Mucosa of rectum (tissue), 2 donors: ENCODE data around the gene PDE4D.

Experiments
- H3K27ac ChIP-seq, 2 donors: one replicate each; pipeline ENCODE4 v1.7.0; 2013; ENCODE audit warnings: inconsistent platforms in 2 of 2, low read depth in 2 of 2, low read length in 2 of 2
- H3K27me3 ChIP-seq, 2 donors: one replicate each; pipeline ENCODE4 v1.7.0; 2013; ENCODE audit warnings: low read length in 2 of 2; ENCODE audit not compliant: control insufficient read depth in 2 of 2, insufficient read depth in 2 of 2
- H3K36me3 ChIP-seq, 2 donors: one replicate each; pipeline ENCODE4 v1.7.0; 2013; ENCODE audit warnings: low read length in 2 of 2; ENCODE audit not compliant: control insufficient read depth in 2 of 2, insufficient read depth in 2 of 2
- H3K4me1 ChIP-seq, 2 donors: one replicate each; pipeline ENCODE4 v1.7.0; 2013; ENCODE audit warnings: low read length in 2 of 2, mild to moderate bottlenecking in 1 of 2; ENCODE audit not compliant: control insufficient read depth in 2 of 2, insufficient read depth in 2 of 2
- H3K4me3 ChIP-seq, 2 donors: one replicate each; pipeline ENCODE4 v1.7.0; 2013; ENCODE audit warnings: low read length in 2 of 2
- H3K9ac ChIP-seq, 2 donors: one replicate each; pipeline ENCODE4 v1.7.0; 2013; ENCODE audit warnings: low read length in 2 of 2, low read depth in 1 of 2, mild to moderate bottlenecking in 1 of 2
- H3K9me3 ChIP-seq, 2 donors: one replicate each; pipeline ENCODE4 v1.7.0; 2013; ENCODE audit warnings: low read length in 2 of 2; ENCODE audit not compliant: control insufficient read depth in 2 of 2
- donor health status: healthy.
- donor health status: Normal muscosa, but diverticular disease.

Gene PDE4D

DNA sequence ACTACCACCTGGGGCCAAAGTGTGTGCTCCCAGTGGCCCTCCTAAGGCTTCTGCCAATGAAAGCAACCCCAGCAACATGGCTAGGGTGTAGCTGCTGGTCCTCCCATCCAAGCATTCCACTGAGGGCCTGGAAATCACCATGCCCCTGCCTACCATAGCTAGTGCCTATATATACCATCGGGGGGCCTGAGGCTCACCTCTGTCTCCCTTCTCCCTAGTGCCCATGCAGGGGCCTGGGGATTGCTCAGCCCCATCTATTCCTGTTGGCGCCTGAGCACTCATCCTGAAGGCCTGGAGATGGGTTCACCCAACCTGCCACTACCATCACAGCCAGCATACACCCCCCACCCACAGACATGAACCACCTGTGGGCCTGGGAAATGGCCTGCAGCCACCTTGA, 943.3 kb downstream of the PDE4D start:
- Histone ChIP-seq H3K4me1 (no peaks in the 10 kb centered on the region), H3K27me3 (no peaks in the 10 kb centered on the region), H3K9ac (no peak overlapping the region), H3K36me3 (no peaks in the 10 kb centered on the region), H3K27ac (no peak overlapping the region), H3K4me3 (no peak overlapping the region), H3K9me3 (no peaks in the 10 kb centered on the region)

DNA sequence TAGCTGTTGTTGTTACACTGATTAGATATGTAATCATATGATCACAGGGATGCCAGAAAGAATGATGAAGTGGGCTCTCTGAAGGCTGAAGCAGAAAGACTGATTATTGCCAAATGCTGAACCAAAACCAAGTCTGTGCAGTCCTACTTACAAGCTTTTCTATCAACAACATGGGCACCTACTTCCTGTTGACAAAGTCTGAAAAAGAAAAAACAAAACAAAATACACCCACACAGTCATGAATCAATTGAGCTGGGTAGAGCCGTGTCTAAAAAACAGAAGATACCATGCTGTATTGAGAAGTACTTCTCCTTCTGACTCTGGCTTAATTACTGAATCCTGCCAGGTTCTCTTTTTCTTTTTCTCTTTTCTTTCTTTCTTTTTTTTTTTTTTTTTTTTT, 947.3 kb downstream of the PDE4D start:
- no peak overlapping the region for H3K27ac ChIP-seq
- no peak overlapping the region for H3K9ac ChIP-seq
- no peaks in the 10 kb centered on the region for H3K27me3 ChIP-seq
- no peaks in the 10 kb centered on the region for H3K9me3 ChIP-seq
- no peaks in the 10 kb centered on the region for H3K4me1 ChIP-seq
- H3K36me3 ChIP-seq, result no peaks in the 10 kb centered on the region
- no peak overlapping the region for H3K4me3 ChIP-seq

- Histone ChIP-seq H3K36me3 (no peaks in the 10 kb centered on the region), H3K4me3 (no peak overlapping the region), H3K9me3 (no peaks in the 10 kb centered on the region), H3K27ac (no peak overlapping the region), H3K9ac (no peak overlapping the region), H3K4me1 (no peaks in the 10 kb centered on the region), H3K27me3 (no peaks in the 10 kb centered on the region)
Measured at GRCh38 chr5:58944221-58944620, 949.3 kb downstream of the PDE4D start.

DNA sequence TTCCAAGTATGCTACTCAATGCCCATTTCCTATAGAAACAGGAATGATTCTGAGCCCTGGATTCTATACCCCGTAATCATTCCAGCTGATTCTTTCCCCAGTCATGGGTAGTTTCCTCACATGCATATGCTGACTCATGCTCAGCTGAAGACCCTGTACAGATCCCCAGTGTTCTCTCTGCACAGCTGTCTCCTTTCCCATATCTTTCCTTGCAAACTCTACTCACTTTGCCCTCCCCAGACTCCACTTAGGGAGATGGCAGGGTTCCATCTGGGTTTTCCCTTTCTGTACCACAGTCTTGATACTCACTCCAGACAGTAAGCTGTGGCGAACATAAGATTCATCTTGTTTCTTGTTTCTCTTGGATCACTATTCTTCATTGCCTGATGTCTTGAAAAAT, 953.1 kb downstream of the PDE4D start:
- H3K4me1 ChIP-seq, result no peaks in the 10 kb centered on the region
- no peaks in the 10 kb centered on the region for H3K36me3 ChIP-seq
- no peak overlapping the region for H3K9ac ChIP-seq
- H3K4me3 ChIP-seq, result no peak overlapping the region
- H3K27me3 ChIP-seq, result no peaks in the 10 kb centered on the region
- H3K9me3 ChIP-seq, result no peaks in the 10 kb centered on the region
- no peak overlapping the region for H3K27ac ChIP-seq

DNA sequence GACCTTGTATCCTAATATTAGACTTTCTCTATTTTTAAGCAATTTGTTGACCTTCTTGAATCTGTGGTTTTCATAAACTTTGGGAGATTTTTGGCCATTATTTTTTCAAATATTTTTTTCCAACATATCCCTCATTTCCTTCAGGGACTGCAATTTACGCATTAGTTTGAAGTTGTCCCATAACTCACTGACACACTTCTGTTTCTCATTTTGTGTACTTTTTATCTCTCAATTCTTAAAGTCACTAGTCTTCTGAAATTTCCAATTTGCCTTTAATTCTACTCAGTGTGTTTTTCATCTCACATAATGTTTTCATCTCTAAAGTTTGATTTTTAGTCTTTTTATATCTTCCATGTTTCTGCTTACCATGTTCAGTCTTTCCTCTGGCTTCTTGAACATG, 953.9 kb downstream of the PDE4D start:
- no peak overlapping the region for H3K27ac ChIP-seq
- no peaks in the 10 kb centered on the region for H3K9me3 ChIP-seq
- no peaks in the 10 kb centered on the region for H3K4me1 ChIP-seq
- no peaks in the 10 kb centered on the region for H3K36me3 ChIP-seq
- no peak overlapping the region for H3K4me3 ChIP-seq
- no peak overlapping the region for H3K9ac ChIP-seq
- H3K27me3 ChIP-seq, result no peaks in the 10 kb centered on the region

DNA sequence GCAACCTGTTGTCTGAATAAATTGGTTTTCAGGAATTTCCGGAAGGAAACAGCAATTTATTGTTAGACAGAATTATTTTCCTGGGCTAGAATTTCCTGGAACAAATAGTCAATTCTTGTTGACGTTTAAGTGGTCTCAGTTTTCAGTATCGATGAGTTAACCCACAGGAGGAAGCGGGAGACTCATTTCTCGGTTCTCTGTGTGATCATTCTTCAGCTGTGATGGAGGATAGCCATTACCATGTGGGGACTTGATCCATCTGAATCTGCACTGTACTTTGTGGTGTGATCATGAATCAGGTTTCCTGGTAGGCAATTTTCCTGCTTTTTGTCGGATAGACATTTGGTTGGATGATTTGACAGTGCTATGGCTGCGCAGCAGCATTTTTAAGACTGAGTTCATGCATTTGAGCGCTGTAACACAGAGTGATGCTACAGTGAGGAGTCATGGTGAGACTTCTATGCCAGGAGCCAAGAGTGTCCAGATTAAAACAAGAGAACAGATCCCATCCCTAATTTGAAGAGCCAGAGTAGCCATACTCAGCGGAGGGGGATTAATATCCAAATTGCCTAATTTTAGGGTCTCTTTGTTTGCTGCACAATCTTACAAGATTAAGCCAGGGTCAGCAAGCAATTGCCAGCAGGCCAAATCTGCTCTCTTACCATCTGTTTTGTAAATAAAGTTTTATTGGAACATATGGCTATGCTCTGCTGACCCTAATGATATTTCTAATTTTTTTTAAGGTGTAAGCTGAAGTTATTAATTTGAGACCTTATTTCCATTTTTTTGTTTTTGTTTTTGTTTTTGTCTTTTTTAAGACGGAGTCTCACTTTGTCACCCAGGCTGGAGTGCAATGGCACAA, 954.7 kb downstream of the PDE4D start:
- Histone ChIP-seq H3K9me3 (no peaks in the 10 kb centered on the region), H3K9ac (no peak overlapping the region), H3K4me3 (no peak overlapping the region), H3K27ac (no peak overlapping the region), H3K36me3 (no peaks in the 10 kb centered on the region), H3K4me1 (no peaks in the 10 kb centered on the region), H3K27me3 (no peaks in the 10 kb centered on the region)

DNA sequence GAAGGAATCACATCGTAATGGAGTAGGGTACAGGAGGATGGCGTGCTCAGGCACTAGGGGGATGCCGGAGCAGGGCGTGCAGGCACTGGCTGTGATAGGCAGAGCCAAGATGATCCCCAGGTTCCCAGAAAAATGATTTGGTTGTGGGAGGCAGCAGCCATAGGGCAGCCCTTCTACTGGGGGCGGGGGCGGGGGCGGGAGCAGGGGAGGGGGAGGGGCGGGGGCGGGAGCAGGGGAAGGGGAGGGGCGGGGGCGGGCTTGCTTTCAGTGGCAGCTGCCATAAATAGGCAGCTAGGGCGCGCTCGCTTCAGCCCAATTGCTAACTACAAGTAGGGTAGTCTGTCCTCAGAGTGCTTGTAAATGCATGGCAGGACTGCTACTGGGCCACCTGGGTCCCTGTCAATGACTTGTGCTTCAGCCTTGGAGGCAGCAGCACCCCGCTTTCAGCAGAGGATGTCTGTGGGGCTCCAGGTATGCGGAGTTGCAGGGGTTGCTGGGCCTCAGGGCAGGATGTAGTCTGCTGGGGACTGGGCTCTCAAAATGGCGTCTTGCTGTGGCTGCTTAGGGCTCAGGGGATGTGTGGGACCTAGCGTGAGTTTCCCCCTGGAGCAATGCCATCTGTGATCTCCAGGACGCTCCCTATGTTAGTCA, 956.4 kb downstream of the PDE4D start:
- no peaks in the 10 kb centered on the region for H3K36me3 ChIP-seq
- no peaks in the 10 kb centered on the region for H3K27me3 ChIP-seq
- no peak overlapping the region for H3K4me3 ChIP-seq
- H3K4me1 ChIP-seq, result no peaks in the 10 kb centered on the region
- no peak overlapping the region for H3K27ac ChIP-seq
- H3K9me3 ChIP-seq, result no peaks in the 10 kb centered on the region
- no peak overlapping the region for H3K9ac ChIP-seq

GRCh38 chr5:58934629-58935097, 958.9 kb downstream of the PDE4D start:
- Histone ChIP-seq H3K9ac (no peak overlapping the region), H3K27ac (no peak overlapping the region), H3K4me3 (no peak overlapping the region), H3K27me3 (no peaks in the 10 kb centered on the region), H3K36me3 (no peaks in the 10 kb centered on the region), H3K4me1 (no peaks in the 10 kb centered on the region), H3K9me3 (no peaks in the 10 kb centered on the region)

GRCh38 chr5:58933891-58934628, 959.5 kb downstream of the PDE4D start:
- Histone ChIP-seq H3K9ac (no peak overlapping the region), H3K4me3 (no peak overlapping the region), H3K27ac (no peak overlapping the region), H3K4me1 (no peaks in the 10 kb centered on the region), H3K27me3 (no peaks in the 10 kb centered on the region), H3K36me3 (no peaks in the 10 kb centered on the region), H3K9me3 (no peaks in the 10 kb centered on the region)

DNA sequence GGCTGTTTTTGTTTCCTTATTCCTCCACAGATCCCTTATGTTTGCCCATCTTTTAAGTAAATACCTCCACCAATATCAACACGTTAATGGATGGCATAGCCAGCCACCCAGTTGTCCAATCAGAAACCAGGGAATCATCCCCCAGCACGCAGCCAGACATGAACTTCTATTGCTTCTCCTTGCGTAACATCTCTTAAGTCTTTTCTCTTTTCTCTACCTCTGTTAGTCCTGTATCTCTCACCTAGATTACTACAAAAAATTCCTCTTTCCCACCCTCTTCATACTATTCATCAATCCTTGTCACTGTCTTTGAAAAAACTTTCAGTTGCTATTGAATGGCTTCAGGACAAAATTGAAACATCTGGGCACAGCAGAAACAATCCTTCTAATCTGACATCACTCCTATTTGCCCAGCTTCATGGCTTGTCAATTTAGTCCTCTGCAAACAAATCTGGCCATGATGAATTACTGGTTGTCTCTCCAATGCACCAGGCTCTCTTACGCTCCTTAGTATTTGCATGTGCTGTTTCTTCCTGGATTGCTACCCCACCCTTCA, 961.4 kb downstream of the PDE4D start:
- no peak overlapping the region for H3K9ac ChIP-seq
- no peaks in the 10 kb centered on the region for H3K9me3 ChIP-seq
- no peak overlapping the region for H3K27ac ChIP-seq
- no peaks in the 10 kb centered on the region for H3K4me1 ChIP-seq
- H3K4me3 ChIP-seq, result no peak overlapping the region
- no peaks in the 10 kb centered on the region for H3K27me3 ChIP-seq
- H3K36me3 ChIP-seq, result no peaks in the 10 kb centered on the region
